ENCODE results near the gene COA7.

The COA7 gene

GRCh38 chr1:52659356-52659755 is 38.8 kb downstream of the COA7 start:
- TF ChIP-seq MYC (IDR thresholded peaks at IDR 0.05; ENCODE audit: low read depth, low read length) (no peak), POLR2A (IDR thresholded peaks at IDR 0.05; ENCODE audit: extremely low read depth, insufficient read length) (no peak), CTCF (IDR thresholded peaks at IDR 0.05; ENCODE audit: low read depth, low read length) (no peak), MAX (IDR thresholded peaks at IDR 0.05; ENCODE audit: low read depth, low read length) (no peak)
- DNase-seq (ENCODE audit: low read depth): no peak
- H3K4me3 ChIP-seq (ENCODE audit: low read depth, low read length): no peak overlapping the region

GRCh38 chr1:52658795-52659194 is 39.4 kb downstream of the COA7 start:
- no peak overlapping the region for H3K4me3 ChIP-seq (ENCODE audit: low read depth, low read length)
- TF ChIP-seq POLR2A (IDR thresholded peaks at IDR 0.05; ENCODE audit: extremely low read depth, insufficient read length): no peak
- TF ChIP-seq MAX (IDR thresholded peaks at IDR 0.05; ENCODE audit: low read depth, low read length): no peak
- DNase-seq (ENCODE audit: low read depth): no peak

GRCh38 chr1:52657702-52658101 is 40.4 kb downstream of the COA7 start:
- no peak for DNase-seq (ENCODE audit: low read depth)
- TF ChIP-seq MYC (IDR thresholded peaks at IDR 0.05; ENCODE audit: low read depth, low read length): no peak
- no peak for TF ChIP-seq POLR2A (IDR thresholded peaks at IDR 0.05; ENCODE audit: extremely low read depth, insufficient read length)
- no peak for TF ChIP-seq MAX (IDR thresholded peaks at IDR 0.05; ENCODE audit: low read depth, low read length)
- TF ChIP-seq CTCF (IDR thresholded peaks at IDR 0.05; ENCODE audit: low read depth, low read length): no peak

GRCh38 chr1:52654063-52654462 is 44.1 kb downstream of the COA7 start:
- TF ChIP-seq MAX (IDR thresholded peaks at IDR 0.05; ENCODE audit: low read depth, low read length) (no peak), POLR2A (IDR thresholded peaks at IDR 0.05; ENCODE audit: extremely low read depth, insufficient read length) (no peak), CTCF (IDR thresholded peaks at IDR 0.05; ENCODE audit: low read depth, low read length) (no peak), MYC (IDR thresholded peaks at IDR 0.05; ENCODE audit: low read depth, low read length) (no peak)
- DNase-seq (ENCODE audit: low read depth): no peak
- H3K4me3 ChIP-seq (ENCODE audit: low read depth, low read length): no peak overlapping the region

More at GRCh38 chr1:52657702-52658101, 40.4 kb downstream of the COA7 start:
- H3K4me3 ChIP-seq (ENCODE audit: low read depth, low read length): no peak overlapping the region

- no peak for DNase-seq (ENCODE audit: low read depth)
- TF ChIP-seq POLR2A (IDR thresholded peaks at IDR 0.05; ENCODE audit: extremely low read depth, insufficient read length) (no peak), MYC (IDR thresholded peaks at IDR 0.05; ENCODE audit: low read depth, low read length) (no peak), MAX (IDR thresholded peaks at IDR 0.05; ENCODE audit: low read depth, low read length) (no peak), CTCF (IDR thresholded peaks at IDR 0.05; ENCODE audit: low read depth, low read length) (no peak)
- no peak overlapping the region for H3K4me3 ChIP-seq (ENCODE audit: low read depth, low read length)
Observed at GRCh38 chr1:52653207-52653849, 44.8 kb downstream of the COA7 start.

- TF ChIP-seq POLR2A (IDR thresholded peaks at IDR 0.05; ENCODE audit: extremely low read depth, insufficient read length) (no peak), CTCF (IDR thresholded peaks at IDR 0.05; ENCODE audit: low read depth, low read length) (no peak), MYC (IDR thresholded peaks at IDR 0.05; ENCODE audit: low read depth, low read length) (no peak), MAX (IDR thresholded peaks at IDR 0.05; ENCODE audit: low read depth, low read length) (no peak)
Observed at GRCh38 chr1:52651904-52652303, 46.2 kb downstream of the COA7 start.

More at GRCh38 chr1:52651904-52652303, 46.2 kb downstream of the COA7 start:
- no peak for DNase-seq (ENCODE audit: low read depth)
- no peak overlapping the region for H3K4me3 ChIP-seq (ENCODE audit: low read depth, low read length)
